Stimulated activated CD8-positive, alpha-beta memory T cell treated with anti-CD3 and anti-CD28 coated beads, Interleukin-4, amount 100 ng/mL, for 24 hours (primary cell): ENCODE measurements around the gene TNFAIP1.
A peak's percentile ranks its signal among the peaks of the same experiment; 100 is the strongest.

Source experiments
- DNase-seq: peaks from one replicate; pipeline ENCODE4 v3.0.0-alpha.2; 2020; ENCODE audit warnings: low read depth

The TNFAIP1 gene

GRCh38 chr17:28371245-28372202 is 36.0 kb downstream of the TNFAIP1 start, which contains the start of gene SARM1:
SARM1 (plus strand) TSS chr17:28371694; CDS start chr17:28372033, 339 bp downstream.
- DNase-seq: peak; percentile 87

- no peak for DNase-seq
Measured at GRCh38 chr17:28372203-28372944, 36.8 kb downstream of the TNFAIP1 start.

GRCh38 chr17:28372945-28373274 is 37.3 kb downstream of the TNFAIP1 start:
- DNase-seq: no peak

GRCh38 chr17:28379814-28380801 is 44.5 kb downstream of the TNFAIP1 start:
- no peak for DNase-seq

- DNase-seq: no peak
Measured at GRCh38 chr17:28381141-28381825, 45.7 kb downstream of the TNFAIP1 start.

GRCh38 chr17:28384281-28385036 is 48.9 kb downstream of the TNFAIP1 start:
- peak; percentile 52 for DNase-seq

GRCh38 chr17:28385037-28385400 is 49.5 kb downstream of the TNFAIP1 start:
- DNase-seq: no peak

GRCh38 chr17:28385406-28385805 is 49.8 kb downstream of the TNFAIP1 start:
- no peak for DNase-seq

- DNase-seq: no peak
Measured at GRCh38 chr17:28386391-28386790, 50.8 kb downstream of the TNFAIP1 start.

- DNase-seq: no peak
Measured at GRCh38 chr17:28388106-28388505, 52.5 kb downstream of the TNFAIP1 start.

- no peak for DNase-seq
Measured at GRCh38 chr17:28390141-28390540, 54.6 kb downstream of the TNFAIP1 start.

- no peak for DNase-seq
Measured at GRCh38 chr17:28390563-28390962, 55.0 kb downstream of the TNFAIP1 start.

- DNase-seq: no peak
Measured at GRCh38 chr17:28390984-28391383, 55.4 kb downstream of the TNFAIP1 start.

GRCh38 chr17:28391401-28391800 is 55.8 kb downstream of the TNFAIP1 start:
- DNase-seq: no peak

GRCh38 chr17:28392491-28392890 is 56.9 kb downstream of the TNFAIP1 start:
- DNase-seq: no peak

- no peak for DNase-seq
Measured at GRCh38 chr17:28394337-28395116, 59.0 kb downstream of the TNFAIP1 start.

- no peak for DNase-seq
Measured at GRCh38 chr17:28395426-28395825, 59.9 kb downstream of the TNFAIP1 start.

- no peak for DNase-seq
Measured at GRCh38 chr17:28395968-28396367, 60.4 kb downstream of the TNFAIP1 start.
